NCI-H2107 (cell line): ENCODE data around the gene TMOD3.
"Not testable (repeated sequence)": the region's sequence is repeated elsewhere in the genome, so short reads cannot be mapped to it uniquely, and the experiment has no call there.

ENCODE experiments used
- DNase-seq: peaks from one replicate; lab custom pipeline; 2025; lab: John Stamatoyannopoulos, UW

The TMOD3 gene

DNA sequence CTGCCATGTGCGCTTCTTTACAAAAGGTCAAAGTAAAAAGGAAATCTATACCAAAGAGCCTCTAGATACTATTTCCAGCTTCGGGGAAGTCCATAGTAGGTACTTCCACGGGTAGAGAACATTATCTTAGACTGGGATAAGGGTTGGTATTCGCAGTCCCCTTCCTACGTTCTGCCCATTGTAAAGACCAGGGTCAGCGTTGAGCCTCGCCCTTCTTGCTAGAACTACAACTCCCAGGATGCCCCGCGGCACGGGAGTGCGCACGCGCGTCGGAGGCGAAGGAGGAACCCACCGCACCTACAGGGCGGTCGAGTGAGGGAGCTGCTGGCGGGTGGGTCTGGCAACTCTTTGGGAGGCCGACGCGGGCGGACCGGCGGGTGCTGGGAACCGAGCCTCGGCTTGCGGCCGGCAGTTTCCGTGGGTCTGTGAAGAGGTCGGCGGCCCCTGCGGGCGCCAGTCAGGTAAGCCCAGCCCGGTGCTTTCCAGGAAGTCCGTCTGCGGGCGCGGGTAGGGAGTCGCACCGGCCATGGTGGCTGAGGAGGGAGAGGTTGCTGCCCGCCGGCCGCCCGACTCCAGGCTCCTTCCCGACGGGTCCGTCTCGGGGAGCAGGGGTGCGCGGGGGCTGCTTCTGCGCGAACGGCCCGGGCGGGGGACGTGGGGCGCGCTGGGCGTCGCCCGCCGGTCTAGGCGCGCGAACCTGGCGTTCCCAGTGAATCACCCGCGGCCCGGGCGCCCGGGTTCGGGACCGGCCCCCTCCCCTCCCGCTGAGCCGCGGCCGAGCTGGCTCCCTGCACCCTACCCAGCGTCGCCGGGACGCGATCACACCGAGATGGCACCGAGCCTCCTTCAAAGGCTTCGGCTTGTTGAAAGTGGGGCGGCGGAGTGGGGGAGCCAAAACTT is at the start of gene TMOD3:
TSS of gene TMOD3 (plus strand) at position 278 of the 900 bp plus-strand sequence. CDS start 33,232 bp downstream, outside the sequence.
- DNase-seq = peak; percentile 31

DNA sequence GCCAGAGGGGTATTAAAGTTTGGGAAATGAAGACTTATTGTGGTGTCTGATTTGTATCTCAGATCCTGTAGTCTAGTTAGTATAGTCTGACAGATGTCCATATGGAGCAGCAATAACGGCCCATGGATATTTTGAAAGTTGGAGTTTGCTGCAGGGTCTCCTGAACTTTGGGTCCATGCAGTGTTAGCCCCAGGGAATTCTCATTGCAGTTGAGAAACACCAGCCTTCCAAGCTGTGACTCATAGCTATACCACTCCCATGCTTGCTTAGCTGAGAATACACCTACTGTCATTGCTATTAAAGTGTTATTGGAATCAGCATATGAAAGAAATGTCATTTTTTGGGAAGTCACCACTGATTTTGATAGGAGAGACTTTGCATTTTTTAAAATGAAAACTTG is 48.8 kb upstream of the TMOD3 start:
- DNase-seq = no peak

DNA sequence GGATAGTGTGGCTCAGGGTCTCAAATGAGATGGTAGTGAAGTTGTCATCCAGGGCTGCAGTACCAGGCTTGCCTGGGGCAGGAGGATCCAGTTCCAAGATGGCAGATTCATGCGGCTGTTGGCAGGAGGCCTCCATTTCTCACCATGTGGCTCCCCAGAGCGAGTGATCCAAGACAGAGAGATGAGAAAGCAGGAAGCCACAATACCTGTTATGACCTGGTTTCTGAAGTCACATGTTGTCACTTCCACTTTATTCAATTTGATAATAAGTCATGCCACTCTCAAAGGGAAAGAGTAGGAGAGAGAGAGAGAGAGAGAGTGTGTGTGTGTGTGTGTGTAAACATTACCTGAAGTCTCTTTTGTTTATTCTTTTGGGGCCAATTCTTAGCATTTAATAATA is 47.9 kb upstream of the TMOD3 start:
- DNase-seq = no peak

DNA sequence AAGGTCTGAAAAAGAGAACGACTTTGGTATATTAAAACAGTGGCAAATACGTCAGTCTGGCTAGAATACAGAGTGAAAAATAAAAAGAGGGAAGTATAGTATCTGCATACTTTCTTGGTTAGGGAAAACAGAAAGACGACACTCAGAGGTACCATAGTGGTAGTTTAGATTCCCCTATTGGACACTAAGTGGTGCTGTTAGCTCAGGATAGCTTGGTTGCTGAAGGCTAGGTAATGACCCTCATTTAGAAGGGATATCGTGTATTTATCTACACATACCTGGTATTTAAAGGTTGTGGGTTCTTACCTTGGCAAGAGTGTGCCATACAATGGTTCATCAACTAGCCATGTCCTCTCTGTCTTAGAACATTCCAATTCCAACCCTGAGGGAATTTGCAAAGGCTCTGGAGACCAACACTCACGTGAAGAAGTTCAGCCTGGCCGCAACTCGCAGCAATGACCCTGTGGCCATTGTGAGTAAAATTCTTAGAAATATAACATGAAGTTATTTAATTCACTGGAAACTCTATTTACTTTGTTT is 47.0 kb upstream of the TMOD3 start:
- no peak for DNase-seq

DNA sequence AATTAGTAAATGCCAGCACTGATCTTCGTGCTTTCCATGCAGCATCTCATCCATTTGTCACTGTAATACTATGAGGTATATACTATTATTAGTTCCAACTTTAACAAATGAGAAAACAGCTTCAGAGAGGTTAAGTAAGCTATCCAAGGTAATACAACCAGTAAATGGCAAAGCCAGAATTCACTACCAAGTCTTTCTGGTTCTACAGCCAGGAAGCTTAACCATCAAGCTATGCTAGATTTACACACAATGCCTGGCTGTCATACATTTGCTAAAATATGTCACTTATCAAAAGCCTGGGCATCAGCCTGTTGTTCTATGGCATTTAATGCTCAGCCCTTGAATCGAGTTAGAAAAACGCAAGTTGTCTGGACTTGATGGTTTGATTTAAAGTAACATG is 45.5 kb upstream of the TMOD3 start:
- DNase-seq = no peak

DNA sequence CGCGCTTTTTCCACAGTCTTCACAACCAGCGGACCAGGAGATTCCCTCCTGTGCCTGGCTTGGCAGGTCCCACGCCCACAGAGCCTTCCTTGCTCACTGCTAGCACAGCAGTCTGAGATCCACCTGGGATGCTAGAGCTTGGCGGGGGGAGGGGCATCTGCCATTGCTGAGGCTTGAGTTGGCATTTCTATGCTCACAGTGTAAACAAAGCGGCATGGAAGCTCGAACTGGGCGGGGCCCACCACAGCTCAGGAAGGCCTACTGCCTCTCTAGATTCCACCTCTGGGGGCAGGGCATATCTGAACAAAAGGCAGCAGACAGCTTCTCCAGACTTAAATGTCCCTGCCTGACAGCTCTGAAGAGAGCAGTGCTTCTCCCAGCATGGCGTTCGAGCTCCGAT is 42.3 kb upstream of the TMOD3 start:
- not testable (repeated sequence) for DNase-seq

DNA sequence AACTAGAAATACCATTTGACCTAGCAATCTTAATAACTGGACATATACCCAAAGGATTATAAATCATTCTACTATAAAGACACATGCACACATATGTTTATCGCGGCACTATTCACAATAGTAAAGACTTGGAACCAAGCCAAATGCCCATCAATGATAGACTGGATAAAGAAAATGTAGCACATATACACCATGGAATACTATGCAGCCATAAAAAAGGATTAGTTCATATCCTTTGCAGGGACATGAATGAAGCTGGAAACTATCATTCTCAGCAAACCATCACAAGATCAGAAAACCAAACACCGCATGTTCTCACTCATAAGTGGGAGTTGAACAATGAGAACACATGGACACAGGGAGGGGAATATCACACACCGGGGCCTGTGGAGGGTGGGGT is 37.0 kb upstream of the TMOD3 start:
- not testable (repeated sequence) for DNase-seq

DNA sequence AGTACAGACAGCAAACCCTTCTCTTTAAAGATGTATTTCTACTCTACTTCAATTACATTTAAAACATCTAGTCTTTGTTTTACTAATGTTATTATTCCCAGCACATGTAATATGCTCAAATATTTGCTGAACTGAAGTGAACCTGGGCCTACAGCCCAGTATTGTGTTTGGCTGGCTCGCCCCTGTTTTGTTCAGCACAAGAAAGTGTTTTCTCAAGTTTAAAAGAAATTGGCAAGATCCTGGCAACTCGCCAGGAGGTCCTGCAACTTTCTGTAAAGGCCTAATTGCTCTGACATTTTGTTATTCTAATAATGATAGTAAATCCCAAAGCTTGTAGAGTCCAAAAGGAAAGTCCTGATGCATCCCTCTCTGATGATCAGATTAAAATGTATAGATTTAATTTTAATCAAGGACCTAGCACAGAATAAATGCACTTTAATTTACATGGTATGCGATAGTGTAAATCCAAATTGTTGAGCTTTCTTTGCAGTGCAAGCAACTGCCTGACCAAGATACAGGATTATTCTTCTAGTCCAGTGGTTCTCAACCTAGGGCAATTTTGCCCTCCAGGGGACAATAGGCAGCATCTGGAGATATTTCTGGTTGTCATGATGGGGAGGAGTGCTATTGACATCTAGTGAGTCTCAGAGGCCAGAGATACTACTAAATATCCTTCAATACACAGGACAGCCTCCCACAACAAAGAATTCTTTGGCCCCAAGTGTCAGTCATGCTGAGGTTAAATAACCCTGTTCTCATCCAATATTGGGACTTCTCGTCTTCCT is 35.7 kb upstream of the TMOD3 start:
- DNase-seq = no peak

DNA sequence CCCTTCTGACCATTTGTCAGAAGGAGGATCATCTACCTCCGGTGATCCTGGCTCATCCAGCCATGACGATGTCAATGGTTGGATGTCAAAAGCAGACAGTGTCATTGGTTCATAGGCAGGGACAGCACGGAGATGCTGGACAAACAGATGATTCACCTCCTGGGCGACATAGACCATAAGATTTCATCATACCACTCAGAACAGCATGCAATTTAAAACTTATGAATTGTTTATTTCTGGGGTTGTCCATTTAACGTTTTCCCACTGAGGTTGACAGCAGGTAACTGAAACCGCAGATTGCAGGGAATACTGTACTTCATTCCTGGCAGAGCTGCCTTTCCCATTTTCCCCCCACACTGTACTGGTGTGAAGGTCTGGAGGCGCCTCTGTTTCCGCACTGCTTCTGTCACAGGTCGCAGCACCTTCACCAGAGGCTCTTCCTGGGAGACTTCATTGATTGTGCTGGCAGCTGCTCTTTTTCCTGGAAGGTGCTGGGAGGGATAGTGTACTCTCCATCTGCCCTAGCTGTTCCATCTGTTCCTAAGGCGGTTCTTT is 32.5 kb upstream of the TMOD3 start:
- no peak for DNase-seq

DNA sequence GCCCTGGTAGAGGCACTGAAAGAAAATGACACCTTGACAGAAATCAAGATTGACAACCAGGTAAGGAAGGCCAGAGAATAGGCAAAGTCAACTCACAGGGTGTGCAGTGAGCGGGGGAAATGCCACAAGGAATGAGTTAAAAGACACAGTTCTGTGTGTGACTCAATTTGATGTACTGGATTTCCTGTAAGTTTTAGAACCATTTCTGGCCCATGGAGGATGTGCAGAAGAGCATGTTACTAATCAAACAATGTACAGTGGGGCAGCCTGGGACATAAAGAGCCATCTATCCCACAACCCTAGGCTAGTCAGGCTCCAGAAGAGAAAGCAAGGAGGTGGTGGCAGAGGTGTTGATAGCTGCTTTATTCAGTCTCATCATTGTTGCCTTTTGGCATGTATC is 31.2 kb upstream of the TMOD3 start:
- no peak for DNase-seq

DNA sequence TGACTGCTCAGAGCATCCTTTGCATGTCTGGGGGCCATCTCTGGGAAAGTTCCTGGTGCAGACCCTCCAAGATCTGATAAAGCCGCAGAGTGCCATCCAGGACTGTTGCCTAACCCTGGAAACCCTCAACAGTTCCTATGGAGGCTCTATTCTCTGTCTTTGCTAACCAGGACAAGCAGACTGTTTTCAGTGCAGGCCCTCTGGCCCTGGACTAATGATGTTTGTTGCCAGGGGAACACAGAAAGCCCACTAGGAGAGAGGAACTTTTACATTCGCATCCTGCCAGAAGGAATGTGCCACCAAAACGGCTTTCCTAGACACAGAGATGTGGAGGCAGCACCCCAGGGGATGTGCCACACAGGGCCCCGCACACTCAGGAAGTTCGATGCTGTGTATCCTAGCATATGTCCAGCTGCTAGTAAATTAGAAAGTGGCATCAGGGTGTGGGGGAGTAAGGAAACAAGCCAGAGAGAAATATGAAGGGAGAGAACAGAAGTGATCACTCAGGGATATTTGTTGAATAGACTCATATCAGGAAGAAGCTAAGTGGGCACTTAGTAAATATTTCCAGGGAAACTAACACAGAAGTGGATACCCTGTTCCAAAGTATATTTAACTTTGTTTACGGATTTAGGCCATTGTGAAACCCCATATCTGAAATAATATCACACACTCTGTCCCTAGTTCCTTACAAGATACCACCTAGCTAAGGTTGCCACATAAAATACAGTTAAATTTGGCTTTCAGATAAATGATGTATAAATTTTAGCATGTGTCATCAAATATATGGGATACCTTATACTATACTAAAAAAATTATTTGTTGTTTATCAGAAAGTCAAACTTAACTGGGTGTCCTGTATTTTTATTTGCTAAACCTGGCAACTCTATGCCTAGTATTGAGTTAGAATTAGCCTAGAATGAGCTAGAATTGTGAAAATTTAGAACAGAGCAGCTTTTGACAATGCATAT is 29.9 kb upstream of the TMOD3 start:
- no peak for DNase-seq

DNA sequence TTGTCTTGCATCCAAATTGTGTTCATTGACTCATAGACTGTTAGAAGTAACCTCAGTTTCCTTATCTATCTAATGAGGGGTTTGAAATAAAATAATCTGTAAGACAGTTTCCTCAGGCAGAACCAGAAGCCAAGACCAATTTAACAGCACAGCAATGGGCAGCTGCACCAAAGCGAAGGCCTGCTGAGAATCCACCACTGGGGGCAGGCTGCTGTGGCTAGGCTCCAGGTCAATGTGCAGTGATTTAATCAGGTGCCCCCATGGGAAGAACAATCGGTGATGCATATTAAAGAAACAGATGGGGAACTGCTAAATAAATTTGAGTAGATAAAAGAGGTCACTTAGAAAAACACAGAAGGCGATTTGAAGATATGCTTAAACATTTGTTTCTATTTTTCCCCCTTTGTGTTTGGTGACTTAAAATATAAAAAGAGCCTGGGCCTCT is 28.0 kb upstream of the TMOD3 start:
- DNase-seq = no peak

DNA sequence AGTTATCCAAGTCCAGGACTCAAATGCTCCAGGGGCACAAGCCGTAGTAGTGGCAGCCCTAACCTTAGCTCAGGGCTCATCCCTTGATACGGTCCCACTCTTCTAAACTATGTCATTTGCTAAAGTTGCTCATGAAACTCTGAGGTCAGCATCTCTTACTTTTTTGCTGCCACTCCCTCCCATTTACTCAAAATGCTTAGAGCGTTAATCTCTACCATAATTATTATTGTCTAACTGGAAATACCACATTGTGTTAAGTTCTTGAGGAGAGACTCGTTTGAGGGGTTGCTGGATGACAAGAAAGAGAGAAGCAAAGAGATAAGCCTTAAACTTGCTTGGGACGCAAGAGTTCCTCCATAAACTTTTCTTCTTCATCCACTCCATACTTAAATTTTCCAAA is 26.9 kb upstream of the TMOD3 start:
- DNase-seq = no peak

DNA sequence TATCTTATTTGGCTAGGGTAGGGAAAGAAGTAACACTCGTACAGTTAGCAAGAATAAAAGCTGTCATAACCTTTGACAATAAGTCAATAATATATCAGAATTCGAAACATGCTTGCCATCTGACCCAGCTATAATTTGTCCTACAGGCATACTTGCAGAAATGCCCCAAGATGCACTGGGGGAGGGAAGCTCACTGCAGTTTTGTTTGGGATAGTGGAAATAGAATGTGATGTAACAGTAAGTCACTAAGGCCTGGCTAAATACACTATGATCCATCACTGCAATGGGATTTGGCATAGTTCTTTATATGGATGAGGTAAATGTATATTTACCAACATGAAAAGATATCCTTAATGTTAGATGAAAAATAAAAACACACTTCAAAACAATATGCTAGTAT is 25.5 kb upstream of the TMOD3 start:
- DNase-seq = no peak

DNA sequence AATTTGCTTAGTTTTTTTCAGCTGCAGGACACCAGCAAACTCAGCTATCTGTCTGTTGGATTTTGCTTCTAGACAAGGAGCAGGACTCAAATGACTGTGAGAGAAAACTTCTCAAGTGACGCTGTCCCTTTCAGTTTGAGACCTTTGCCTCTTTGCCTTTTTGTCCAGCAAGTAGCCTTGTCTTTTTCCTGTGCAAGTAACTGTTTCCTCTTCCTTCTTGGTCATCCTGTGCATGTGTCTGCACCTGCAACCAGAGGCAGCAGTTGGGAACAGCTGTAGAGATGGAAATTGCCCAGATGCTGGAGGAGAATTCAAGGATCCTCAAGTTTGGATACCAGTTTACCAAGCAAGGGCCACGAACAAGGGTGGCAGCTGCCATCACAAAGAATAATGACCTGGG is 23.3 kb upstream of the TMOD3 start:
- no peak for DNase-seq

DNA sequence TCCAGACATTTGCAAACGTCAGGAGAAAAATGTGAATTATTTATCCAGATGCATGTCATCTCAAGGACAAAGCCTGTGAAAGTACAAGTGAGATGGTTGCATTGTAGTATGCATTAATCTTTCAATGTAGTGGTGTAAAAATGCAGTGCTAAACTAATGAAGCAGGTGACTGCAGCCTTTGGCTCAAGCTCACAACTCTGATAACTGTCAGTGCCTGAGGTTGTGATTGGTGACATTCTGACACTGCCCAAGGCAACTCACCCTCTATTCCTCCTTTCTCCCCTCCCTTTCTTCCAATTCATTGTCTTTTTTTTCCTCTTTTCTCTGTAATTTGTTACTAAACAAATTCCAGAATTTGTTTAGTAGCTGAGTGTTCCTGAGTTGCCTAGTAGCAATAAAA is 20.0 kb upstream of the TMOD3 start:
- no peak for DNase-seq

DNA sequence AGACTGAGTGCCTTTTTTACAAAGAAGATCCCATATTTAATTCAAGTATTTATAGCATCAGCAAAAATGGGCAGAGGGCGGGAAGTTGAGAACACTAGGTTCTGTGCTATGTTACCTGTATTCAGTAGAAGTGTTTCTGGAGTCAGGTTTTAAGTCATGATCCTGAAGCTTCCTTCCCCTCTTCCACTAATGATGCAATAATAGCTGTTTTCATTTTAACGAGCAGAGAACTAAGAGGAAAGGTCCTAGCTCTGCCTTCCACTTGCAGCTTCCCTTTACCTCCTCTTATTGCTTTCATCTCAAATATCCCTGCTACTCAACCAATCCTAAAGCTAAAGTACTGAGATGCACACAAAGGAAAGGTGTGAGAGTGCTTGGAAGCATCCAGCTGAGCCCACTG is 16.9 kb upstream of the TMOD3 start:
- DNase-seq = no peak

DNA sequence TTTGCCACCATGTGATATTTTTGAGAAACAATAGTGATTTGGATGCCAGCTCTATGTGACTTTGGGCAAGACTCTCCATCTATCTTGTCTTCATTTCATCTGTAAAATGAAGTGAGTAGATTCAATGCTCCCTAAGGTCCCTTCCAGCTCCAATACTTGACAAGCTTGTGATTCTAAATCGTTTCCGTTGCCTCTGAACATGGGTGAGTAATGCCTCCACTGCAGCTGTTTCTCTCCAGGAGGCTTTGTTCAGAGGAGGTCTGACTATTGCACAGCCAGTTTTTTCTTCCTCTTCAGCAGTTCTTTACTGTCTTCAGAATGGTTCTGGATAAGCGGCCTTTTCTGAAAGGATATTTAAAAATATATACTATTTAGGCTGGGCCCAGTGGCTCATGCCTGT is 14.8 kb upstream of the TMOD3 start:
- DNase-seq = no peak

DNA sequence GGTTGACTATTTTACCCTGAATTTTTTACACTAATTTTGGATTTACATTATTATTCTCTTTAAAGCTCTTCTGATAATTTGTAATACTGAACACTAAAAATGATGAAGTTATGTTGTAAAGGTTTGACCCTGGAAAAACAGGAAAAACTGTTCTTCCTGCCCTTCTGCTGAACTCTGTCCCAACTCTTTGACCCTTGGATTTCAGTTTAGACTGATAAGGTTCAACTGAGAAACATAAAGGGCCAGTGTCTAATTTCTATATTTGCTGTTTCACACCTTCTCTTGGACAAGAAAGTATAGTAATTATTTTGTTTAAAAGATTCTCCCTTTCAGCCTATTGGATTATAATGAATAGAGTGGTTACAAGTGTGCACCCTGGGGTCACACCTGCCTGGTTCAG is 12.8 kb upstream of the TMOD3 start:
- no peak for DNase-seq

DNA sequence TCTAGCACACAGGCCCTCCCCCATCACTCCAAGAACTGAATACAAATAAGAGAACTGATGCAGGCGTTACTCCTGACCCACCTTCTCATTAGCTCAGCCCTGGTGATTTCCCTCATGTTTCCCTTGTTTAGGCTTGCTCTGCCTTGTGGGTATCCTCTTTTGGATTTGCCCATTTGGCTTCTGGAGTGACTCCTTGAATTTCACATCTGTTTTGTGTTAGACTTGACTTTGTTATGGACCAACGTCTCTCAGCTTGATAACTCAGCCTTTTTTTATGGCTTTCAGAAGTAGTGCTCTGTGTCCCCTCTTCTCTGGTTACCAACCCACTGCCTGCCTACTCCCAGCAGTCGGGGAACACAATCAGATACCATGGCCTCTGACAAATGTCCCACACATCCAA is 11.3 kb upstream of the TMOD3 start:
- no peak for DNase-seq

DNA sequence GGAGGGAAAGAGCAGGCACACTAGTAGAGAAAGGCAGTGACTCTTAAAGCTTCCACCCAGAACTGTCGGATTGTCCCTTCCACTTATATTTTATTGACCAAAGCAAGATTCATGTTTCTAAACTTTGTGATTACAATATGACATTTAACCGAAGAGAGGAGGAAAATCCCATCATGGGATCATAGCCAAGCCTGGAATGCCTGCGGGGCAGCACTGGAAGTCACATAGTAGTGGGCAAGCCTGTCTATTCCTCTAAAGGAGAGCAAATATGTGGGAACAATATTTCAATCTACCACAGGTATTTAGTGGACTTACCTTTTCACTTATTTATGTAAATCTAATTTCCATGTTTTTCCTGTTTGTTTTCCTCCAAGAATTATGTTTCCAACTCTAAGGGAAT is 3.8 kb upstream of the TMOD3 start:
- DNase-seq = no peak
